Neural cell (in vitro differentiated cells): ENCODE data around the gene ERGIC2.

Source experiments
- CTCF ChIP-seq: fragments of 450-650 bp; IDR thresholded peaks from 2 replicates; pipeline ENCODE4 v1.5.1; 2014; ENCODE audit warnings: antibody characterized with exemption, mild to moderate bottlenecking, moderate library complexity; ENCODE audit not compliant: poor library complexity, severe bottlenecking
- EP300 ChIP-seq: fragments of 450-650 bp; conservative IDR thresholded peaks from 2 replicates; pipeline ENCODE4 v1.6.1; 2014; ENCODE audit warnings: antibody characterized with exemption, mild to moderate bottlenecking, moderate library complexity; ENCODE audit not compliant: poor library complexity, severe bottlenecking
- EZH2 ChIP-seq: fragments of 200-600, 300-800 bp; shearing (Covaris generic), sonication (generic); IDR thresholded peaks from 2 replicates; pipeline ENCODE4 v1.6.1; 2014; ENCODE audit warnings: antibody characterized with exemption, low read length, borderline replicate concordance, mild to moderate bottlenecking; ENCODE audit not compliant: insufficient read depth, poor library complexity, severe bottlenecking
- POLR2AphosphoS5 ChIP-seq: IDR thresholded peaks from 2 replicates; pipeline ENCODE4 v1.6.1; 2012
- SMC3 ChIP-seq: fragments of 450-650 bp; conservative IDR thresholded peaks from 2 replicates; pipeline ENCODE4 v1.6.1; 2014; ENCODE audit warnings: antibody characterized with exemption, mild to moderate bottlenecking, moderate library complexity; ENCODE audit not compliant: poor library complexity
- TAF1 ChIP-seq: IDR thresholded peaks from 2 replicates; pipeline ENCODE4 v1.6.1; 2012; ENCODE audit warnings: low read depth

GRCh38 chr12:29398495-29398894 is 17.5 kb upstream of the ERGIC2 start:
- TF ChIP-seq CTCF (no peak), SMC3 (no peak), EZH2 (no peak), POLR2AphosphoS5 (no peak), EP300 (no peak), TAF1 (no peak)
